ENCODE data around the gene OASL. TPM values are rescaled to one million over a fixed set of nuclear protein-coding genes. Genes with fewer than 3 reads are reported as not detected.

The OASL gene
- total RNA-seq, 4 donors from 2014 or later: 0.20 to 0.44 TPM; not detected in 2

- H3K4me1 ChIP-seq: no peaks in the 10 kb centered on the region
- TF ChIP-seq EP300 (IDR thresholded peaks at IDR 0.05): no peak
- TF ChIP-seq CTCF (IDR thresholded peaks at IDR 0.05): no peak
- no peak for TF ChIP-seq POLR2A (IDR thresholded peaks at IDR 0.05)
- no peak for DNase-seq (ENCODE audit: low spot score in 2 of 2)
- H3K9me3 ChIP-seq: no peaks in the 10 kb centered on the region
- WGBS, 2 donors: 82 to 94% methylated on average over 10 of the region's 10 CpGs
- H3K4me3 ChIP-seq: no peak overlapping the region
- no peaks in the 10 kb centered on the region for H3K27me3 ChIP-seq
- no peaks in the 10 kb centered on the region for H3K36me3 ChIP-seq
- no peak overlapping the region for H3K27ac ChIP-seq
These were observed 12.6 kb downstream of the OASL start for GRCh38 chr12:121026274-121027045.

DNA sequence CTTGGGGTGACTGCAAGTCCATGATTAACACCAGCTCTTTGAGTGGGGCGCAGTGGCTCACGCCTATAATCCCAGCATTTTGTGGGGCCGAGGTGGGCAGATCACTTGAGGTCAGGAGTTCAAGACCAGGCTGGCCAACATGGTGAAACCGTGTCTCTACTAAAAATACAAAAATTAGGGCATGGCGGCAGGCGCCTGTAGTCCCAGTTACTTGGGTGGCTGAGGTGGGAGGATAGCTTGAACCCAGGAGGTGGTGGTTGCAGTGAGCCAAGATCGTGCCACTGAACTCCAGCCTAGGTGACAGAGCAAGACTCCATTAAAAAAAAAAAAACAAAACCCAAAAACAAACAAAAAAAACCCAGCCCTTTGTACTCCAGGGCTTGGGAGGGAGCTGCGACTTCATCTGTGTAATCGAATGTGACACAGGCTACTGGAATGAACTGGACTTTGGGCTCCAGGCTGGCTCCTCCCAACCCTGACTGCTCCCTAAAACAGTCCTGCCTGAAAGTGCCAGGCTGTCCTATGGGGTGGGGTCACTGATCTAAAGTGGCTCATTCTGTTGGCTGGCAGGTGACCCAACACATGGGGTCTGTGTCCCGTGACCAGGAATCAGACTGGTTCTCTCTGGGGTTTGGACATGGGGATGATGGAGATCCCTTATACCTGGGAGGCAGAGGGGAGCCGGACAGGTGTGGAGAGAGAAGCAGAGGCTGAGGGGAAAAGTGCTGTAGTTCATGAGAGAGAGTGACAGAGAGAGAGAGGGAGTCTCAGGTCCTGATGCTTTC lies 13.4 kb downstream of the OASL start:
- DNase-seq (ENCODE audit: low spot score in 2 of 2): no peak
- WGBS, 2 donors: 91% methylated on average over 11 of the region's 11 CpGs
- TF ChIP-seq POLR2A (IDR thresholded peaks at IDR 0.05) (no peak), EP300 (IDR thresholded peaks at IDR 0.05) (no peak), CTCF (IDR thresholded peaks at IDR 0.05) (no peak)

GRCh38 chr12:121023799-121024198 lies 15.2 kb downstream of the OASL start:
- no peak for DNase-seq (ENCODE audit: low spot score in 2 of 2)
- no peaks in the 10 kb centered on the region for H3K4me1 ChIP-seq
- no peaks in the 10 kb centered on the region for H3K36me3 ChIP-seq
- H3K27ac ChIP-seq: no peak overlapping the region
- no peaks in the 10 kb centered on the region for H3K9me3 ChIP-seq
- 65 to 70% methylated on average over 8 of the region's 8 CpGs for WGBS, 2 donors
- TF ChIP-seq EP300 (IDR thresholded peaks at IDR 0.05) (no peak), POLR2A (IDR thresholded peaks at IDR 0.05) (no peak), CTCF (IDR thresholded peaks at IDR 0.05) (no peak)
- H3K4me3 ChIP-seq: no peak overlapping the region
- H3K27me3 ChIP-seq: no peaks in the 10 kb centered on the region

More for the DNA sequence above, 13.4 kb downstream of the OASL start:
- no peak overlapping the region for H3K27ac ChIP-seq
- no peak overlapping the region for H3K4me3 ChIP-seq
- H3K36me3 ChIP-seq: no peaks in the 10 kb centered on the region
- no peaks in the 10 kb centered on the region for H3K27me3 ChIP-seq
- no peaks in the 10 kb centered on the region for H3K9me3 ChIP-seq
- H3K4me1 ChIP-seq: no peaks in the 10 kb centered on the region

GRCh38 chr12:121022713-121023112 lies 16.3 kb downstream of the OASL start:
- H3K9me3 ChIP-seq: no peaks in the 10 kb centered on the region
- H3K4me1 ChIP-seq: no peaks in the 10 kb centered on the region
- H3K36me3 ChIP-seq: no peaks in the 10 kb centered on the region
- H3K4me3 ChIP-seq: no peak overlapping the region
- 59 to 60% methylated on average over 2 of the region's 2 CpGs for WGBS, 2 donors
- TF ChIP-seq EP300 (IDR thresholded peaks at IDR 0.05) (no peak), CTCF (IDR thresholded peaks at IDR 0.05) (no peak), POLR2A (IDR thresholded peaks at IDR 0.05) (no peak)
- no peak for DNase-seq (ENCODE audit: low spot score in 2 of 2)
- H3K27me3 ChIP-seq: no peaks in the 10 kb centered on the region
- H3K27ac ChIP-seq: no peak overlapping the region

GRCh38 chr12:121021754-121022153 lies 17.3 kb downstream of the OASL start:
- Histone ChIP-seq H3K36me3 (no peaks in the 10 kb centered on the region), H3K4me3 (no peak overlapping the region), H3K9me3 (no peaks in the 10 kb centered on the region), H3K27me3 (no peaks in the 10 kb centered on the region), H3K4me1 (no peaks in the 10 kb centered on the region), H3K27ac (no peak overlapping the region)
- TF ChIP-seq CTCF (IDR thresholded peaks at IDR 0.05) (no peak), EP300 (IDR thresholded peaks at IDR 0.05) (no peak), POLR2A (IDR thresholded peaks at IDR 0.05) (no peak)
- DNase-seq (ENCODE audit: low spot score in 2 of 2): no peak
- WGBS, 2 donors: 77 to 88% methylated on average over 6 of the region's 6 CpGs

Data from tibial nerve (tissue), 4 donors.